Adrenal gland (tissue), 12 donors: Measurements from ENCODE around the gene RNASE4. TPM values are rescaled to one million over a fixed set of nuclear protein-coding genes. Genes with fewer than 3 reads are reported as not detected.
A peak's percentile ranks its signal among the peaks of the same experiment; 100 is the strongest.
"Not testable (repeated sequence)": the region's sequence is repeated elsewhere in the genome, so short reads cannot be mapped to it uniquely, and the experiment has no call there.

Experiments used
- DNase-seq, 7 donors: peaks; one replicate each; pipeline ENCODE4 v3.0.0-alpha.2; 2019 to 2020
- H3K27ac ChIP-seq, 5 donors: fragments of 200-600 bp; sonication (generic) in 4 of 5; 1 replicate in 3 of 5; 2 replicates in 2 of 5; pipeline versions ENCODE4 v1.5.1 to v1.8.0; 2016 to 2020; ENCODE audit warnings: mild to moderate bottlenecking in 1 of 5
- H3K27me3 ChIP-seq: fragments of 200-600 bp; 2 replicates; pipeline ENCODE4 v1.8.0; 2021
- H3K36me3 ChIP-seq, 2 donors: fragments of 200-600 bp; replicated peaks in 1 of 2; 1 replicate in 1 of 2; 2 replicates in 1 of 2; pipeline versions ENCODE4 v1.5.1 to v1.8.0; 2018 to 2022
- H3K4me1 ChIP-seq, 2 donors: fragments of 200-600 bp; replicated peaks in 1 of 2; 1 replicate in 1 of 2; 2 replicates in 1 of 2; pipeline versions ENCODE4 v1.5.1 to v1.8.0; 2018 to 2021
- H3K4me3 ChIP-seq, 4 donors: fragments of 200-600 bp; sonication (generic) in 3 of 4; one replicate each; pipeline ENCODE4 v1.5.1; 2016 to 2018
- H3K9me3 ChIP-seq, 3 donors: fragments of 200-600 bp; sonication (generic) in 1 of 3; replicated peaks in 1 of 3; 1 replicate in 2 of 3; 2 replicates in 1 of 3; pipeline versions ENCODE4 v1.5.1 to v1.8.0; 2016 to 2021
- POLR2A ChIP-seq, 2 donors: fragments of 450-650 bp; IDR thresholded peaks; one replicate each; pipeline ENCODE4 v1.6.1; 2017; ENCODE audit warnings: antibody characterized with exemption in 2 of 2, mild to moderate bottlenecking in 2 of 2, moderate library complexity in 1 of 2
- WGBS, 4 donors: extraction: QIAGEN DNeasy Blood & Tissue Kit in 2 of 4; methylation state at CpG; one replicate each; pipeline versions ENCODE4 v1.1.5 to v1.1.7; 2013 to 2017; 5-methylcytosine and 5-hydroxymethylcytosine counted together
- intact Hi-C, 2 donors: fragments of 100-400 bp; cut with DNase I; formaldehyde crosslinking; loops; one replicate each; pipeline versions ENCODE4 v1.14.1 to v1.15.0; 2022 to 2023
- polyA plus RNA-seq, 3 donors: library from polyadenylated mRNA; stranded (reverse); fragments of 200-250 nt in 2 of 3; fragments of 350-450 nt in 1 of 3; fragmentation: Illumina TruSeq in 1 of 3; extraction: RNeasy Lipid Tissue Mini Kit (QIAGEN cat#74804) in 1 of 3; gene quantifications; one replicate each; pipeline ENCODE4 v1.2.3, GENCODE V29; 2013 to 2014
- total RNA-seq, 9 donors: library from RNA; depleted of rRNA in 4 of 9; stranded (reverse); fragments of >200 nt in 4 of 9; fragments of 120-200 nt in 1 of 9; fragmentation: NEBNext Ultra II Directional in 1 of 9; extraction: Animal tissue kit (Norgen Biotek cat#: 25700) in 1 of 9; gene quantifications; one replicate each; pipeline versions ENCODE4 v1.1.0 to v1.2.4, GENCODE V29; 2013 to 2023
- TF ChIP-seq, protein P1 (sequence below), 6 experiments: fragments of 450-650 bp in 4 of 6; fragments of 200-600 bp in 2 of 6; sonication (generic) in 1 of 6; IDR thresholded peaks; 1 replicate in 5 of 6; 2 replicates in 1 of 6; pipeline versions ENCODE4 v1.5.1 to v1.8.0; 2016 to 2021; ENCODE audit warnings: antibody characterized with exemption in 6 of 6, mild to moderate bottlenecking in 2 of 6, moderate library complexity in 1 of 6
- donor health status: healthy with polysubstance abuse.
- donor health status: Bipolar disorder and iron deficiency.
- donor health status: DM: yes; HTN: yes; CAD: no.
- donor health status: DM: no; HTN: no; CAD: no.
- donor health status: DM: no; HTN: no; CAD: no.
- donor health status: DM: yes; HTN: yes; CAD: no.

RNASE4 gene
- total and polyA plus RNA-seq, 12 donors: 1.2 to 24.9 (median 7.8) TPM

DNA sequence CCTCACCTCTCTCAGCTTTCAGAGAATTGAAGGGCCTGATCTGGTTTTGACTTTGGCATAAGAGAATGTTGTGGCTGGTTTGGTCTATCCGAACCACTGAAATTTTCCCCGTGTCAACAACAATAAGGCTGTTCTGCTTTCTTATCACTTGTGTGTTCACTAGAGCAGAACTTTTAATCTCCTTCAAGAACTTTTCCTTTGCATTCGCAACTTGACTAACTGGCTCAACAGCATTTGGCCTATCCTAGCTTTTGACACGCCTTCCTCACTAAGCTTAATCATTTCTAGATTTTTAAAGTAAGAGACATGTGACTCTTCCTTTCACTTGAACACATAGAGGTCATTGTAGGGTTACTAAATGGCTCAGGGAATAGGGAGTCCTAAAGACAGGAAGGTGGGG is 35.4 kb downstream of the RNASE4 start:
- H3K4me3 ChIP-seq: no peak overlapping the region
- no peaks in the 10 kb centered on the region for H3K4me1 ChIP-seq
- WGBS, 4 donors: 73 to 82% (median 79%) methylated on average over 4 of the region's 4 CpGs
- intact Hi-C loops: no loop called here
- no peak for DNase-seq
- H3K27ac ChIP-seq: no peak overlapping the region
- no peaks in the 10 kb centered on the region for H3K36me3 ChIP-seq
- H3K9me3 ChIP-seq: no peaks in the 10 kb centered on the region
- no peak for TF ChIP-seq POLR2A (IDR thresholded peaks at IDR 0.05)
- TF ChIP-seq, protein P1, sequence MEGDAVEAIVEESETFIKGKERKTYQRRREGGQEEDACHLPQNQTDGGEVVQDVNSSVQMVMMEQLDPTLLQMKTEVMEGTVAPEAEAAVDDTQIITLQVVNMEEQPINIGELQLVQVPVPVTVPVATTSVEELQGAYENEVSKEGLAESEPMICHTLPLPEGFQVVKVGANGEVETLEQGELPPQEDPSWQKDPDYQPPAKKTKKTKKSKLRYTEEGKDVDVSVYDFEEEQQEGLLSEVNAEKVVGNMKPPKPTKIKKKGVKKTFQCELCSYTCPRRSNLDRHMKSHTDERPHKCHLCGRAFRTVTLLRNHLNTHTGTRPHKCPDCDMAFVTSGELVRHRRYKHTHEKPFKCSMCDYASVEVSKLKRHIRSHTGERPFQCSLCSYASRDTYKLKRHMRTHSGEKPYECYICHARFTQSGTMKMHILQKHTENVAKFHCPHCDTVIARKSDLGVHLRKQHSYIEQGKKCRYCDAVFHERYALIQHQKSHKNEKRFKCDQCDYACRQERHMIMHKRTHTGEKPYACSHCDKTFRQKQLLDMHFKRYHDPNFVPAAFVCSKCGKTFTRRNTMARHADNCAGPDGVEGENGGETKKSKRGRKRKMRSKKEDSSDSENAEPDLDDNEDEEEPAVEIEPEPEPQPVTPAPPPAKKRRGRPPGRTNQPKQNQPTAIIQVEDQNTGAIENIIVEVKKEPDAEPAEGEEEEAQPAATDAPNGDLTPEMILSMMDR (IDR thresholded peaks at IDR 0.05): no peak
- H3K27me3 ChIP-seq: peaks cover under 1% of the 10 kb centered on the region

GRCh38 chr14:20720741-20721140 is 36.4 kb downstream of the RNASE4 start:
- H3K9me3 ChIP-seq: no peaks in the 10 kb centered on the region
- H3K4me3 ChIP-seq: no peak overlapping the region
- 57 to 71% (median 63%) methylated on average over 6 of the region's 6 CpGs for WGBS, 4 donors
- peak in 1 of 7 donors; percentile 5 for DNase-seq
- intact Hi-C loops: no loop called here
- no peaks in the 10 kb centered on the region for H3K4me1 ChIP-seq
- TF ChIP-seq, protein P1 (IDR thresholded peaks at IDR 0.05): no peak
- TF ChIP-seq POLR2A (IDR thresholded peaks at IDR 0.05): no peak
- no peak overlapping the region for H3K27ac ChIP-seq
- H3K27me3 ChIP-seq: peaks cover 7% of the 10 kb centered on the region
- no peaks in the 10 kb centered on the region for H3K36me3 ChIP-seq

GRCh38 chr14:20722016-20722415 is 37.7 kb downstream of the RNASE4 start:
- intact Hi-C loops: no loop called here
- TF ChIP-seq, protein P1 (IDR thresholded peaks at IDR 0.05): no peak
- TF ChIP-seq POLR2A (IDR thresholded peaks at IDR 0.05): no peak
- DNase-seq: no peak
- WGBS, 4 donors: 78 to 92% (median 85%) methylated on average over 9 to 12 of the region's 12 CpGs
- Histone ChIP-seq H3K9me3 (no peaks in the 10 kb centered on the region), H3K27me3 (peaks cover 7% of the 10 kb centered on the region), H3K27ac (no peak overlapping the region), H3K36me3 (no peaks in the 10 kb centered on the region), H3K4me1 (no peaks in the 10 kb centered on the region), H3K4me3 (no peak overlapping the region)

DNA sequence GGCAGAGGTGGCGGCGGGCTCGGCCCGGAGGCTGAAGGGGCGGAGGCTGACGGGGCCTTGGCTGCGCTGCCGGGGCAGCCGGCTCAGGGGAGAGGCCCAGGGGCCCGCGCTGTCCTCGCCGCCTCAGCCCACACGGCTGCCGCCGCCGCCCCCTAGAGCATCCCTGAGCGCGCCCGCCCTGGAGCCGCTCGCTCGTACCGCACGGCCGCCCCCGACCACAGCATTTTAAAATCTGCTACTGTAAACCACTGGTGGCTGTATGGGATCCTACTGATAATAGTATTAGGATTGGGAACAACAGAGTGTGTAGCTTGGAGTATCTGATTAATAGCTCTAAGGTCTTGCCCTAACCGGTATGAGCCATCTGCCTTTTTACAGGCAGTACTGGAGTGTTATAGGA is 39.1 kb downstream of the RNASE4 start:
- 7 to 56% (median 24%) methylated on average over 9 to 28 of the region's 28 CpGs for WGBS, 4 donors
- H3K27me3 ChIP-seq: peaks cover 7% of the 10 kb centered on the region
- H3K27ac ChIP-seq: no peak overlapping the region
- no peak for DNase-seq
- TF ChIP-seq POLR2A (IDR thresholded peaks at IDR 0.05): no peak
- TF ChIP-seq, protein P1 (IDR thresholded peaks at IDR 0.05): no peak
- no peaks in the 10 kb centered on the region for H3K4me1 ChIP-seq
- intact Hi-C loops: no loop called here
- no peaks in the 10 kb centered on the region for H3K36me3 ChIP-seq
- H3K4me3 ChIP-seq: no peak overlapping the region
- H3K9me3 ChIP-seq: no peaks in the 10 kb centered on the region

- H3K27ac ChIP-seq: peak overlapping the region in 3 of 5 donors; percentile 16 to 34 (median 17)
- intact Hi-C loops, H3K4me1 ChIP-seq, H3K4me3 ChIP-seq, H3K9me3 ChIP-seq, H3K36me3 ChIP-seq, H3K27me3 ChIP-seq, DNase-seq: not testable (repeated sequence)
- 72 to 86% (median 82%) methylated on average over 3 of the region's 3 CpGs for WGBS, 4 donors
Measured at GRCh38 chr14:20726121-20726520, 41.8 kb downstream of the RNASE4 start.
